HepG2 (cell line): Measurements from ENCODE around the gene B3GNT2. TPM values are rescaled to one million over a fixed set of nuclear protein-coding genes. Genes with fewer than 3 reads are reported as not detected.

Experiments
- ATAD3A ChIP-seq: sonication (generic); formaldehyde crosslinking; IDR thresholded peaks from 2 replicates; pipeline ENCODE4 v1.4.0; 2020; ENCODE audit warnings: missing genetic modification reagents
- ATF3 ChIP-seq: sonication (generic); formaldehyde crosslinking; IDR thresholded peaks from 2 replicates; pipeline ENCODE4 v1.4.0; 2020; ENCODE audit warnings: missing genetic modification reagents
- BRCA1 ChIP-seq: sonication (generic); formaldehyde crosslinking; IDR thresholded peaks from 2 replicates; pipeline ENCODE4 v1.4.0; 2020; ENCODE audit warnings: missing genetic modification reagents
- FLYWCH1 ChIP-seq: sonication (generic); formaldehyde crosslinking; IDR thresholded peaks from 2 replicates; pipeline ENCODE4 v1.8.1; 2023; ENCODE audit warnings: mild to moderate bottlenecking, missing genetic modification reagents
- HNRNPH1 ChIP-seq: fragments of 200-400 bp; formaldehyde crosslinking; optimal IDR thresholded peaks from 2 replicates; pipeline ENCODE3; 2017; ENCODE audit warnings: mild to moderate bottlenecking, low read depth, low read length
- HNRNPK ChIP-seq: fragments of 200-400 bp; formaldehyde crosslinking; IDR thresholded peaks from 2 replicates; pipeline ENCODE4 v1.6.1; 2018; ENCODE audit warnings: low read length, low read depth, moderate library complexity, mild to moderate bottlenecking; ENCODE audit not compliant: poor library complexity, severe bottlenecking
- HOXA3 ChIP-seq: sonication (generic); formaldehyde crosslinking; IDR thresholded peaks from 2 replicates; pipeline ENCODE4 v1.5.0; 2020; ENCODE audit warnings: missing genetic modification reagents
- IRX3 ChIP-seq: sonication (generic); formaldehyde crosslinking; IDR thresholded peaks from 2 replicates; pipeline ENCODE4 v1.8.1; 2023; ENCODE audit warnings: mild to moderate bottlenecking, low read depth, missing genetic modification reagents, borderline replicate concordance
- ISX ChIP-seq: sonication (generic); formaldehyde crosslinking; conservative IDR thresholded peaks from 2 replicates; pipeline ENCODE4 v1.5.0; 2020; ENCODE audit warnings: missing genetic modification reagents
- KLF12 ChIP-seq: sonication (generic); formaldehyde crosslinking; IDR thresholded peaks from 2 replicates; pipeline ENCODE4 v1.4.0; 2020; ENCODE audit warnings: missing genetic modification reagents, borderline replicate concordance
- STAG1 ChIP-seq: sonication (generic); formaldehyde crosslinking; IDR thresholded peaks from 2 replicates; pipeline ENCODE4 v1.4.0; 2020; ENCODE audit warnings: missing genetic modification reagents
- UBTF ChIP-seq: sonication (generic); formaldehyde crosslinking; IDR thresholded peaks from 2 replicates; pipeline ENCODE4 v1.4.0; 2020; ENCODE audit warnings: mild to moderate bottlenecking, missing genetic modification reagents
- ZNF614 ChIP-seq: IDR thresholded peaks from 2 replicates; pipeline ENCODE4 v1.6.1; 2018; ENCODE audit warnings: missing biosample characterization, missing genetic modification reagents, inconsistent platforms, borderline replicate concordance
- ZNF780A ChIP-seq: sonication (generic); formaldehyde crosslinking; IDR thresholded peaks from 2 replicates; pipeline ENCODE4 v1.8.0; 2022; ENCODE audit warnings: mild to moderate bottlenecking, missing genetic modification reagents, moderate library complexity
- ZNF878 ChIP-seq: sonication (generic); formaldehyde crosslinking; IDR thresholded peaks from 2 replicates; pipeline ENCODE4 v1.8.1; 2023; ENCODE audit warnings: mild to moderate bottlenecking, missing genetic modification reagents, moderate library complexity
- polyA plus RNA-seq, 8 experiments: library from polyadenylated mRNA; depleted of rRNA in 3 of 8; stranded (reverse) in 7 of 8; unstranded in 1 of 8; fragments of >200 nt; fragmentation: Illumina TruSeq in 4 of 8; extraction: Trizol in 4 of 8; gene quantifications; 2 replicates each; pipeline versions ENCODE4 v1.2.1 to v1.2.3, GENCODE V29; 2011 to 2016; ENCODE audit warnings: low read depth in 4 of 8, missing spikeins in 1 of 8, mixed read lengths in 1 of 8; ENCODE audit not compliant: insufficient read depth in 1 of 8
- total RNA-seq, 5 experiments: library from RNA; depleted of rRNA; stranded (reverse); fragments of >200 nt; fragmentation: Illumina TruSeq; extraction: Trizol; gene quantifications; 2 replicates each; pipeline ENCODE4 v1.2.3, GENCODE V29; 2016; ENCODE audit warnings: low read depth in 1 of 5
- TF ChIP-seq, protein P1 (sequence below): sonication (generic); formaldehyde crosslinking; IDR thresholded peaks from 2 replicates; pipeline ENCODE4 v1.5.0; 2020; ENCODE audit warnings: mild to moderate bottlenecking, missing genetic modification reagents
- TF ChIP-seq, protein P2 (sequence below): IDR thresholded peaks from 2 replicates; pipeline ENCODE4 v1.6.1; 2016; ENCODE audit warnings: low read depth, control low read depth
- TF ChIP-seq, protein P3 (sequence below): sonication (generic); formaldehyde crosslinking; IDR thresholded peaks from 2 replicates; pipeline ENCODE4 v1.5.0; 2020; ENCODE audit warnings: missing genetic modification reagents
- TF ChIP-seq, protein P4 (sequence below): sonication (generic); formaldehyde crosslinking; IDR thresholded peaks from 2 replicates; pipeline ENCODE4 v1.4.0; 2020; ENCODE audit warnings: missing genetic modification reagents, borderline replicate concordance

B3GNT2 gene
- total and polyA plus RNA-seq, 2 of the 13 experiments (the other 11 are each of a cell fraction or from before 2014, with no cell fraction given), result 26.3 to 28.5 TPM

GRCh38 chr2:62196278-62196901, 475 bp downstream of the B3GNT2 start (continued):
- 0 out of 2 replicates have a peak, but pooled peaks have one; percentile 48 for TF ChIP-seq BRCA1 (CRISPR knock-in tag)
- peak; percentile 48; the same call in 1 of the 2 replicates for TF ChIP-seq HOXA3 (CRISPR knock-in tag)
- no peak for TF ChIP-seq STAG1 (CRISPR knock-in tag)
- peak; percentile 95 for TF ChIP-seq UBTF (CRISPR knock-in tag)
- TF ChIP-seq ATF3 (CRISPR knock-in tag), result no peak
- TF ChIP-seq ZNF614, result no peak
- TF ChIP-seq FLYWCH1 (CRISPR knock-in tag), result no peak
- TF ChIP-seq KLF12 (CRISPR knock-in tag), result 0 out of 2 replicates have a peak, but pooled peaks have one; percentile 59
- TF ChIP-seq, protein P1, sequence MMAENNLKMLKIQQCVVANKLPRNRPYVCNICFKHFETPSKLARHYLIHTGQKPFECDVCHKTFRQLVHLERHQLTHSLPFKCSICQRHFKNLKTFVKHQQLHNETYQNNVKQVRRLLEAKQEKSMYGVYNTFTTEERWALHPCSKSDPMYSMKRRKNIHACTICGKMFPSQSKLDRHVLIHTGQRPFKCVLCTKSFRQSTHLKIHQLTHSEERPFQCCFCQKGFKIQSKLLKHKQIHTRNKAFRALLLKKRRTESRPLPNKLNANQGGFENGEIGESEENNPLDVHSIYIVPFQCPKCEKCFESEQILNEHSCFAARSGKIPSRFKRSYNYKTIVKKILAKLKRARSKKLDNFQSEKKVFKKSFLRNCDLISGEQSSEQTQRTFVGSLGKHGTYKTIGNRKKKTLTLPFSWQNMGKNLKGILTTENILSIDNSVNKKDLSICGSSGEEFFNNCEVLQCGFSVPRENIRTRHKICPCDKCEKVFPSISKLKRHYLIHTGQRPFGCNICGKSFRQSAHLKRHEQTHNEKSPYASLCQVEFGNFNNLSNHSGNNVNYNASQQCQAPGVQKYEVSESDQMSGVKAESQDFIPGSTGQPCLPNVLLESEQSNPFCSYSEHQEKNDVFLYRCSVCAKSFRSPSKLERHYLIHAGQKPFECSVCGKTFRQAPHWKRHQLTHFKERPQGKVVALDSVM (CRISPR knock-in tag), result 0 out of 2 replicates have a peak, but pooled peaks have one; percentile 42
- TF ChIP-seq, protein P2, sequence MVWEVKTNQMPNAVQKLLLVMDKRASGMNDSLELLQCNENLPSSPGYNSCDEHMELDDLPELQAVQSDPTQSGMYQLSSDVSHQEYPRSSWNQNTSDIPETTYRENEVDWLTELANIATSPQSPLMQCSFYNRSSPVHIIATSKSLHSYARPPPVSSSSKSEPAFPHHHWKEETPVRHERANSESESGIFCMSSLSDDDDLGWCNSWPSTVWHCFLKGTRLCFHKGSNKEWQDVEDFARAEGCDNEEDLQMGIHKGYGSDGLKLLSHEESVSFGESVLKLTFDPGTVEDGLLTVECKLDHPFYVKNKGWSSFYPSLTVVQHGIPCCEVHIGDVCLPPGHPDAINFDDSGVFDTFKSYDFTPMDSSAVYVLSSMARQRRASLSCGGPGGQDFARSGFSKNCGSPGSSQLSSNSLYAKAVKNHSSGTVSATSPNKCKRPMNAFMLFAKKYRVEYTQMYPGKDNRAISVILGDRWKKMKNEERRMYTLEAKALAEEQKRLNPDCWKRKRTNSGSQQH (CRISPR knock-in tag), result no peak
- no peak for TF ChIP-seq ZNF878
- no peak for TF ChIP-seq ZNF780A (CRISPR knock-in tag)
- TF ChIP-seq, protein P3, sequence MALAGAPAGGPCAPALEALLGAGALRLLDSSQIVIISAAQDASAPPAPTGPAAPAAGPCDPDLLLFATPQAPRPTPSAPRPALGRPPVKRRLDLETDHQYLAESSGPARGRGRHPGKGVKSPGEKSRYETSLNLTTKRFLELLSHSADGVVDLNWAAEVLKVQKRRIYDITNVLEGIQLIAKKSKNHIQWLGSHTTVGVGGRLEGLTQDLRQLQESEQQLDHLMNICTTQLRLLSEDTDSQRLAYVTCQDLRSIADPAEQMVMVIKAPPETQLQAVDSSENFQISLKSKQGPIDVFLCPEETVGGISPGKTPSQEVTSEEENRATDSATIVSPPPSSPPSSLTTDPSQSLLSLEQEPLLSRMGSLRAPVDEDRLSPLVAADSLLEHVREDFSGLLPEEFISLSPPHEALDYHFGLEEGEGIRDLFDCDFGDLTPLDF (CRISPR knock-in tag), result 0 out of 2 replicates have a peak, but pooled peaks have one; percentile 46
- TF ChIP-seq HNRNPK, result peak; percentile 87
- no peak for TF ChIP-seq ATAD3A (CRISPR knock-in tag)
- TF ChIP-seq, protein P4, sequence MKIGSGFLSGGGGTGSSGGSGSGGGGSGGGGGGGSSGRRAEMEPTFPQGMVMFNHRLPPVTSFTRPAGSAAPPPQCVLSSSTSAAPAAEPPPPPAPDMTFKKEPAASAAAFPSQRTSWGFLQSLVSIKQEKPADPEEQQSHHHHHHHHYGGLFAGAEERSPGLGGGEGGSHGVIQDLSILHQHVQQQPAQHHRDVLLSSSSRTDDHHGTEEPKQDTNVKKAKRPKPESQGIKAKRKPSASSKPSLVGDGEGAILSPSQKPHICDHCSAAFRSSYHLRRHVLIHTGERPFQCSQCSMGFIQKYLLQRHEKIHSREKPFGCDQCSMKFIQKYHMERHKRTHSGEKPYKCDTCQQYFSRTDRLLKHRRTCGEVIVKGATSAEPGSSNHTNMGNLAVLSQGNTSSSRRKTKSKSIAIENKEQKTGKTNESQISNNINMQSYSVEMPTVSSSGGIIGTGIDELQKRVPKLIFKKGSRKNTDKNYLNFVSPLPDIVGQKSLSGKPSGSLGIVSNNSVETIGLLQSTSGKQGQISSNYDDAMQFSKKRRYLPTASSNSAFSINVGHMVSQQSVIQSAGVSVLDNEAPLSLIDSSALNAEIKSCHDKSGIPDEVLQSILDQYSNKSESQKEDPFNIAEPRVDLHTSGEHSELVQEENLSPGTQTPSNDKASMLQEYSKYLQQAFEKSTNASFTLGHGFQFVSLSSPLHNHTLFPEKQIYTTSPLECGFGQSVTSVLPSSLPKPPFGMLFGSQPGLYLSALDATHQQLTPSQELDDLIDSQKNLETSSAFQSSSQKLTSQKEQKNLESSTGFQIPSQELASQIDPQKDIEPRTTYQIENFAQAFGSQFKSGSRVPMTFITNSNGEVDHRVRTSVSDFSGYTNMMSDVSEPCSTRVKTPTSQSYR (CRISPR knock-in tag), result no peak
- peak; percentile 76; the same call in 1 of the 2 replicates for TF ChIP-seq IRX3 (CRISPR knock-in tag)
- TF ChIP-seq HNRNPH1, result no peak
- no peak for TF ChIP-seq ISX
